ENCODE measurements around the gene MACROD2.

DNA sequence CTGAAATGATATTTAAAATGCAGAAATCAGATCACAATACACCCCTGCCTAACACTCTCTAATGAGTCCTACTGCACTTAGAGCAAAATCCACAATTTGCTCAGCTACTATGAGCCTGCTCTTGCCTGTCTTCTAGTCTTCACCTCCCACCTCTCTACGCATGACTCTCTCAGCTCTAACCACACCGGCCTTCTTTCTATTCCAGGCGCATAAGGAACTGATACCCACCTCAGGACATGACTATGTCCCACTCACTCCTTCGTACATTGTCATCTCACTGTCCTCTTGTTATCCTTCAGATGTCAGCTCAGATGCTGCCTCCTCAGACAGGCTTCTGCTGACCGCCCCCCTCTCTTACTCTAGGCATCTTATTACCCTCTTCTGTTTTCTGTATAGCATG, 543.1 kb downstream of the MACROD2 start:
- TF ChIP-seq EZH2 (IDR thresholded peaks at IDR 0.05; ENCODE audit: insufficient read depth, low read length) = no peak
- TF ChIP-seq, protein P1, sequence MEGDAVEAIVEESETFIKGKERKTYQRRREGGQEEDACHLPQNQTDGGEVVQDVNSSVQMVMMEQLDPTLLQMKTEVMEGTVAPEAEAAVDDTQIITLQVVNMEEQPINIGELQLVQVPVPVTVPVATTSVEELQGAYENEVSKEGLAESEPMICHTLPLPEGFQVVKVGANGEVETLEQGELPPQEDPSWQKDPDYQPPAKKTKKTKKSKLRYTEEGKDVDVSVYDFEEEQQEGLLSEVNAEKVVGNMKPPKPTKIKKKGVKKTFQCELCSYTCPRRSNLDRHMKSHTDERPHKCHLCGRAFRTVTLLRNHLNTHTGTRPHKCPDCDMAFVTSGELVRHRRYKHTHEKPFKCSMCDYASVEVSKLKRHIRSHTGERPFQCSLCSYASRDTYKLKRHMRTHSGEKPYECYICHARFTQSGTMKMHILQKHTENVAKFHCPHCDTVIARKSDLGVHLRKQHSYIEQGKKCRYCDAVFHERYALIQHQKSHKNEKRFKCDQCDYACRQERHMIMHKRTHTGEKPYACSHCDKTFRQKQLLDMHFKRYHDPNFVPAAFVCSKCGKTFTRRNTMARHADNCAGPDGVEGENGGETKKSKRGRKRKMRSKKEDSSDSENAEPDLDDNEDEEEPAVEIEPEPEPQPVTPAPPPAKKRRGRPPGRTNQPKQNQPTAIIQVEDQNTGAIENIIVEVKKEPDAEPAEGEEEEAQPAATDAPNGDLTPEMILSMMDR (IDR thresholded peaks at IDR 0.05; ENCODE audit: insufficient read depth, low read depth, low read length) = no peak
